NCI-H1436 treated with DMSO at 0.1 percent for 48 hours (cell line): Measurements from ENCODE around the gene MED26.
A peak's percentile ranks its signal among the peaks of the same experiment; 100 is the strongest.
"Not testable (repeated sequence)": the region's sequence is repeated elsewhere in the genome, so short reads cannot be mapped to it uniquely, and the experiment has no call there.

Experiments used
- DNase-seq: peaks from one replicate; lab custom pipeline; 2025; lab: John Stamatoyannopoulos, UW

MED26 gene

GRCh38 chr19:16573296-16573695 is 54.7 kb downstream of the MED26 start:
- no peak for DNase-seq

- DNase-seq, result peak; percentile 77
Measured at GRCh38 chr19:16572332-16573211, 55.4 kb downstream of the MED26 start, which contains the start of gene SLC35E1. Gene SLC35E1, minus strand, starts transcription at chr19:16572415. Its CDS starts 51 bp downstream, at chr19:16572364.

GRCh38 chr19:16571822-16572331 is 56.1 kb downstream of the MED26 start:
- no peak for DNase-seq

GRCh38 chr19:16571283-16571682 is 56.7 kb downstream of the MED26 start:
- DNase-seq, result no peak

GRCh38 chr19:16569609-16570320 is 58.2 kb downstream of the MED26 start:
- no peak for DNase-seq

- no peak for DNase-seq
Measured at GRCh38 chr19:16566702-16567101, 61.3 kb downstream of the MED26 start.

GRCh38 chr19:16566161-16566560 is 61.8 kb downstream of the MED26 start:
- no peak for DNase-seq

- no peak for DNase-seq
Measured at GRCh38 chr19:16564842-16565241, 63.2 kb downstream of the MED26 start.

GRCh38 chr19:16562608-16563025 is 65.4 kb downstream of the MED26 start:
- DNase-seq, result no peak

GRCh38 chr19:16561382-16561781 is 66.6 kb downstream of the MED26 start:
- no peak for DNase-seq

- DNase-seq, result no peak
Measured at GRCh38 chr19:16559780-16560276, 68.2 kb downstream of the MED26 start.

GRCh38 chr19:16554776-16555175 is 73.2 kb downstream of the MED26 start:
- DNase-seq, result no peak

- DNase-seq, result not testable (repeated sequence)
Measured at GRCh38 chr19:16551902-16552301, 76.1 kb downstream of the MED26 start.

GRCh38 chr19:16548956-16549355 is 79.0 kb downstream of the MED26 start:
- no peak for DNase-seq

- no peak for DNase-seq
Measured at GRCh38 chr19:16544473-16545231, 83.4 kb downstream of the MED26 start.

GRCh38 chr19:16543734-16544133 is 84.3 kb downstream of the MED26 start:
- not testable (repeated sequence) for DNase-seq

- no peak for DNase-seq
Measured at GRCh38 chr19:16542910-16543472, 85.0 kb downstream of the MED26 start.

GRCh38 chr19:16542045-16542909 is 85.7 kb downstream of the MED26 start, which contains the start of gene CHERP:
Gene CHERP, minus strand, starts transcription at chr19:16542437. Its CDS starts 59 bp downstream, at chr19:16542378.
- peak; percentile 46 for DNase-seq

GRCh38 chr19:16541526-16542044 is 86.4 kb downstream of the MED26 start:
- DNase-seq, result no peak

GRCh38 chr19:16540948-16541347 is 87.1 kb downstream of the MED26 start:
- no peak for DNase-seq
